DOHH2 (cell line): ENCODE measurements around the gene MAP4K4.

Experiments
- EZH2phosphoT487 ChIP-seq: fragments of 200-600 bp; sonication (generic); IDR thresholded peaks from 2 replicates; pipeline ENCODE4 v1.6.1; 2017; ENCODE audit warnings: borderline replicate concordance, mild to moderate bottlenecking, antibody characterized with exemption, low read length, moderate library complexity, mixed read lengths
- TF ChIP-seq, protein P1 (sequence below): fragments of 200-600 bp; sonication (generic); IDR thresholded peaks from one replicate; pipeline ENCODE4 v1.5.1; 2014; ENCODE audit warnings: antibody characterized with exemption, mild to moderate bottlenecking, low read depth, low read length; ENCODE audit not compliant: poor library complexity, severe bottlenecking

DNA sequence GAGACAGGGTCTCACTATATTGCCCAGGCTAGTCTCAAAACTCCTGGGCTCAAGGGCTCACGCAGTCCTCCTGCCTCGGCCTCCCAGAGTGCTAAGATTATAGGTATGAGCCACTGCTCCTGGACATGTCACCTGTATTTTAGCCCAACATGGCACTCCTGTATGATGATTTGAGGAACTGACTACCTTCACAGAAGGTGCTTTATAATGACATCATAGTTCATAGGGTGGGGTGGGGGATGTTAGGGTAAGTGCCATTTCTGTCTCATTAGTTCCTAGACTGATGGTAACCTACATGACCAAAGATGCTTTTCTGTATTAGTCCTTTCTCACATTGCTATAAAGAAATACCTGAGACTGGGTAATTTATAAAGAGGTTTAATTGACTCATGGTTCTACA, 109.7 kb downstream of the MAP4K4 start:
- TF ChIP-seq, protein P1, sequence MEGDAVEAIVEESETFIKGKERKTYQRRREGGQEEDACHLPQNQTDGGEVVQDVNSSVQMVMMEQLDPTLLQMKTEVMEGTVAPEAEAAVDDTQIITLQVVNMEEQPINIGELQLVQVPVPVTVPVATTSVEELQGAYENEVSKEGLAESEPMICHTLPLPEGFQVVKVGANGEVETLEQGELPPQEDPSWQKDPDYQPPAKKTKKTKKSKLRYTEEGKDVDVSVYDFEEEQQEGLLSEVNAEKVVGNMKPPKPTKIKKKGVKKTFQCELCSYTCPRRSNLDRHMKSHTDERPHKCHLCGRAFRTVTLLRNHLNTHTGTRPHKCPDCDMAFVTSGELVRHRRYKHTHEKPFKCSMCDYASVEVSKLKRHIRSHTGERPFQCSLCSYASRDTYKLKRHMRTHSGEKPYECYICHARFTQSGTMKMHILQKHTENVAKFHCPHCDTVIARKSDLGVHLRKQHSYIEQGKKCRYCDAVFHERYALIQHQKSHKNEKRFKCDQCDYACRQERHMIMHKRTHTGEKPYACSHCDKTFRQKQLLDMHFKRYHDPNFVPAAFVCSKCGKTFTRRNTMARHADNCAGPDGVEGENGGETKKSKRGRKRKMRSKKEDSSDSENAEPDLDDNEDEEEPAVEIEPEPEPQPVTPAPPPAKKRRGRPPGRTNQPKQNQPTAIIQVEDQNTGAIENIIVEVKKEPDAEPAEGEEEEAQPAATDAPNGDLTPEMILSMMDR = no peak
- TF ChIP-seq EZH2phosphoT487 = no peak
